Vagina (tissue), 2 donors: Measurements from ENCODE around the gene SPRYD4. TPM values are rescaled to one million over a fixed set of nuclear protein-coding genes. Genes with fewer than 3 reads are reported as not detected.

Source experiments
- DNase-seq, 2 donors: peaks; one replicate each; pipeline ENCODE4 v3.0.0-alpha.2; 2017; ENCODE audit errors: extremely low spot score in 2 of 2
- H3K27ac ChIP-seq: fragments of 200-600 bp; sonication (generic); one replicate; pipeline ENCODE4 v1.5.1; 2019
- H3K27me3 ChIP-seq: fragments of 200-600 bp; sonication (generic); one replicate; pipeline ENCODE4 v1.5.1; 2019
- H3K36me3 ChIP-seq, 2 donors: fragments of 200-600 bp; sonication (generic); one replicate each; pipeline ENCODE4 v1.5.1; 2017 to 2019
- H3K4me1 ChIP-seq: fragments of 200-600 bp; sonication (generic); one replicate; pipeline ENCODE4 v1.5.1; 2019
- H3K4me3 ChIP-seq, 2 donors: fragments of 200-600 bp; sonication (generic); 1 replicate in 1 of 2; 2 replicates in 1 of 2; pipeline ENCODE4 v1.5.1; 2016 to 2019
- H3K9me3 ChIP-seq: fragments of 200-600 bp; sonication (generic); one replicate; pipeline ENCODE4 v1.5.1; 2019
- POLR2A ChIP-seq, 2 donors: fragments of 450-650 bp; IDR thresholded peaks; one replicate each; pipeline ENCODE4 v1.6.1; 2017; ENCODE audit warnings: antibody characterized with exemption in 2 of 2, mild to moderate bottlenecking in 2 of 2, moderate library complexity in 2 of 2
- POLR2AphosphoS5 ChIP-seq, 2 donors: sonication (generic); formaldehyde crosslinking; IDR thresholded peaks; one replicate each; pipeline ENCODE4 v1.9.0; 2017; ENCODE audit warnings: antibody characterized with exemption in 2 of 2, mild to moderate bottlenecking in 2 of 2, low read depth in 1 of 2; ENCODE audit not compliant: insufficient read depth in 1 of 2
- intact Hi-C: fragments of 100-400 bp; cut with DNase I; formaldehyde crosslinking; loops from one replicate; pipeline ENCODE4 v1.15.1; 2023
- total RNA-seq: library from RNA; depleted of rRNA; stranded (reverse); fragments of >200 nt; gene quantifications from one replicate; pipeline ENCODE4 v1.2.3, GENCODE V29; 2016
- TF ChIP-seq, protein P1 (sequence below), 3 experiments: fragments of 450-650 bp in 2 of 3; fragments of 200-600 bp in 1 of 3; sonication (generic) in 1 of 3; IDR thresholded peaks; one replicate each; pipeline ENCODE4 v1.5.1; 2017 to 2019; ENCODE audit warnings: antibody characterized with exemption in 3 of 3, mild to moderate bottlenecking in 2 of 3, moderate library complexity in 2 of 3

SPRYD4 gene
- total RNA-seq, result 1.7 TPM

DNA sequence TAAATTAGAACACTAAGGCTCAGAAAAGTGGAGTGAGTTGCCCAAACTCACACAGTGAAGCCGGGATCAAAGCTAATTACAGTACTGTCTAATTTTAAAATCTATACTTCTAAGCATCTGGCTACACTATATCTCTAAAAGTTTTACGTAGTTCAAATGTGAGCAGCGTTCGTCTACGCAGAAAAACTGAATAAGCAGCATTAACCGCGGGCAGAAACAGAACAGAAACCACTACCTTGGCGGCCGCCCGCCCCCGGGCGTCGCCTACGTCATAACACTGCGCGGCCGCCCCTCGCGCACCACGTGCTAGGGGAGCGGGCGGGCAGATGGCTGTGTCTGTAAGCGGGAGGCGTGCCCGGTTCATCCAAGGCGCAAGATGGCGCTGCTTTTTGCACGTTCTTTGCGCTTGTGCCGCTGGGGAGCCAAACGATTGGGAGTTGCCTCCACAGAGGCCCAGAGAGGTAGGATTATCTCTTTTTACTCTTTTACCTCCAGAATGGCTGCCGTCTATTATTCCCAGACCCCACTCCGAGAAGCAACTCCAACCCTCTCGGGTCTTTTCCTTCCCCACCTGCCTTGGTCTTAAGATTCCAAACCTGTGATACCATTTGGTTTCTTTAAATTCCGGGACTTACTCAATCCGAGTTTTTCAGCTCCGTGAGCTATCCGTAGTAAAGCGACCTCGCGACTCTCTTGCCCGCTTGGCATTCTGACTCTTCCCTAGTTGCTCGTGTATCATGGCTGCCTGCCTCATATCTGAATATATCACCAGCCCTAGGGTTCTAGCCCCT, at the start of gene SPRYD4:
SPRYD4 (plus strand) TSS at position 363 of the 791 bp plus-strand sequence; CDS start at position 377, 14 bp downstream.
- intact Hi-C loops, result no loop called here
- Histone ChIP-seq H3K27me3 (no peaks in the 10 kb centered on the region), H3K4me3 (peak within 1 kb of the TSS; percentile 75 to 83), H3K36me3 (no peaks in the 10 kb centered on the region), H3K4me1 (peaks cover 19% of the 10 kb centered on the region), H3K27ac (peak within 1 kb of the TSS; percentile 89), H3K9me3 (no peaks in the 10 kb centered on the region)
- TF ChIP-seq POLR2AphosphoS5 (IDR thresholded peaks at IDR 0.05; ENCODE audit: insufficient read depth in 1 of 2, low read depth in 1 of 2) (peak; percentile 97 to 99), POLR2A (IDR thresholded peaks at IDR 0.05) (peak in 1 of 2 donors; percentile 78)
- TF ChIP-seq, protein P1, sequence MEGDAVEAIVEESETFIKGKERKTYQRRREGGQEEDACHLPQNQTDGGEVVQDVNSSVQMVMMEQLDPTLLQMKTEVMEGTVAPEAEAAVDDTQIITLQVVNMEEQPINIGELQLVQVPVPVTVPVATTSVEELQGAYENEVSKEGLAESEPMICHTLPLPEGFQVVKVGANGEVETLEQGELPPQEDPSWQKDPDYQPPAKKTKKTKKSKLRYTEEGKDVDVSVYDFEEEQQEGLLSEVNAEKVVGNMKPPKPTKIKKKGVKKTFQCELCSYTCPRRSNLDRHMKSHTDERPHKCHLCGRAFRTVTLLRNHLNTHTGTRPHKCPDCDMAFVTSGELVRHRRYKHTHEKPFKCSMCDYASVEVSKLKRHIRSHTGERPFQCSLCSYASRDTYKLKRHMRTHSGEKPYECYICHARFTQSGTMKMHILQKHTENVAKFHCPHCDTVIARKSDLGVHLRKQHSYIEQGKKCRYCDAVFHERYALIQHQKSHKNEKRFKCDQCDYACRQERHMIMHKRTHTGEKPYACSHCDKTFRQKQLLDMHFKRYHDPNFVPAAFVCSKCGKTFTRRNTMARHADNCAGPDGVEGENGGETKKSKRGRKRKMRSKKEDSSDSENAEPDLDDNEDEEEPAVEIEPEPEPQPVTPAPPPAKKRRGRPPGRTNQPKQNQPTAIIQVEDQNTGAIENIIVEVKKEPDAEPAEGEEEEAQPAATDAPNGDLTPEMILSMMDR (IDR thresholded peaks at IDR 0.05), result peak; percentile 21 to 55 (median 22)
- peak in 1 of 2 donors; percentile 93 for DNase-seq

DNA sequence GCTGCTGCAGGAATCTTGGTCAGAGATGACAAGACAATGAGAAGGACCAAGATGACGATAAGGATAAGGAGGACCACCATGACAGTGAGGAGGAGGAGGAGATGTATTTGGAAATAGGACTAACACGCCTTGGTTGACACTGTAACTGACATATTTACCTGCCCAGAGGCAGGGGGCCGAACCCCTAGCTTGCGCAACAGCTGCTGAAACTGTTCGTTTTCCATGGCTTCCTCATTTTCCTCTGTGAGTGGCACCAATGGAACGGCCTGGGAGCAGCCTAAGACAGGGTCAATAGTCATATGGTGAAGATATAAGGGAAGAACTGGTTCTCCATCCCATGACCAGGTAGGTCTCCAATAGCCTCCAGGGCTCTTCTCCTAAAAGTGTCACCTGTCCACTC, 48.0 kb upstream of the SPRYD4 start:
- no peak overlapping the region for H3K4me3 ChIP-seq
- no peak for TF ChIP-seq POLR2A (IDR thresholded peaks at IDR 0.05)
- TF ChIP-seq POLR2AphosphoS5 (IDR thresholded peaks at IDR 0.05; ENCODE audit: insufficient read depth in 1 of 2, low read depth in 1 of 2), result no peak
- TF ChIP-seq, protein P1 (IDR thresholded peaks at IDR 0.05), result no peak
- intact Hi-C loops, result no loop called here
- H3K4me1 ChIP-seq, result no peaks in the 10 kb centered on the region
- no peak for DNase-seq
- peaks cover 0 to 30% of the 10 kb centered on the region in 2 donors for H3K36me3 ChIP-seq
- H3K27ac ChIP-seq, result no peak overlapping the region
- H3K27me3 ChIP-seq, result no peaks in the 10 kb centered on the region
- no peaks in the 10 kb centered on the region for H3K9me3 ChIP-seq

DNA sequence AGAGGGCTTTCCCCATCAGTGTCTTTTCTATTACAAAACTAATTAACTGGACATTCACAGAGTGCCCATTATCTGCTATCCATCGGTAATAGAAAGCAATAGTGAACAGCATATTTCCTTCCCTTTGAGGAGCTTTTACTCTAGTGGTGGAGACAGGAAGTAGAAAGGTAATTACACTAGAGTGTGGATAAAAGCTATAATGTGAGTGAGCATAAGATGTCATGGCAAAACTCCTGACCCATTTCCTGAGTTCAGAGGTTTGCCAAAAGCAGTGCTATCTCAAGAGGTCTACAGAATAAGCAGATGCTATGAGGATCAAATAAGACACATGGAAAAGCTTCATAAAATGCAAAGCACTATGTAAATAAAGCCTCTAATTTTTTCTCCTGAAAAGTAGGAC, 43.2 kb upstream of the SPRYD4 start:
- Histone ChIP-seq H3K27ac (no peak overlapping the region), H3K9me3 (no peaks in the 10 kb centered on the region), H3K4me1 (no peaks in the 10 kb centered on the region), H3K4me3 (no peak overlapping the region), H3K36me3 (peaks cover 0 to 24% of the 10 kb centered on the region in 2 donors), H3K27me3 (no peaks in the 10 kb centered on the region)
- TF ChIP-seq POLR2A (IDR thresholded peaks at IDR 0.05) (no peak), POLR2AphosphoS5 (IDR thresholded peaks at IDR 0.05; ENCODE audit: insufficient read depth in 1 of 2, low read depth in 1 of 2) (no peak)
- TF ChIP-seq, protein P1 (IDR thresholded peaks at IDR 0.05), result no peak
- intact Hi-C loops, result no loop called here
- no peak for DNase-seq

DNA sequence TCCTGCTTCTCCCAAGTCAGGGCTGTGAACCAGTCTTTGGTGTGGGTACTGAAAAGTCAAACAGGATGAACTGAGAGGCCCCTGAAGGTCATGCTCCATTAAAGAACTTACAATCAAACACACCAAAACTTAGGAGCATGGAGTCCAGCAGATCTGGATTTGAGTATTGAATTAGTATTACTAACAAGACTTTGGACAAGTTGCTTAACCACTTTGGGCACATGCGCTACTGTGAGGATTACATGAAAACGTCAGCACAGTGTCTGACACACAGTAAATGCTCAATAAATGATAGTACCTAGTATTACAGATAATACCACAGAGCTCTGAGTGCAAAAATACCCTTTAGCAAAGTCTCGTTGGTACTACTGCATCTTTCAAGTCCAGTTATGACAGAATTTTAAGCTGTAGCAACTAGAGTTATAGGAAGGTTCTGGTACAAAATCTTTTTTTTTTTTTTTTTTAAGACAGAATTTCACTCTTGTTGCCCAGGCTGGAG, 42.4 kb upstream of the SPRYD4 start:
- Histone ChIP-seq H3K27me3 (no peaks in the 10 kb centered on the region), H3K4me3 (no peak overlapping the region), H3K27ac (no peak overlapping the region), H3K4me1 (no peaks in the 10 kb centered on the region), H3K36me3 (peaks cover 0 to 22% of the 10 kb centered on the region in 2 donors), H3K9me3 (no peaks in the 10 kb centered on the region)
- TF ChIP-seq, protein P1 (IDR thresholded peaks at IDR 0.05), result no peak
- TF ChIP-seq POLR2AphosphoS5 (IDR thresholded peaks at IDR 0.05; ENCODE audit: insufficient read depth in 1 of 2, low read depth in 1 of 2) (no peak), POLR2A (IDR thresholded peaks at IDR 0.05) (no peak)
- no peak for DNase-seq
- intact Hi-C loops, result no loop called here

DNA sequence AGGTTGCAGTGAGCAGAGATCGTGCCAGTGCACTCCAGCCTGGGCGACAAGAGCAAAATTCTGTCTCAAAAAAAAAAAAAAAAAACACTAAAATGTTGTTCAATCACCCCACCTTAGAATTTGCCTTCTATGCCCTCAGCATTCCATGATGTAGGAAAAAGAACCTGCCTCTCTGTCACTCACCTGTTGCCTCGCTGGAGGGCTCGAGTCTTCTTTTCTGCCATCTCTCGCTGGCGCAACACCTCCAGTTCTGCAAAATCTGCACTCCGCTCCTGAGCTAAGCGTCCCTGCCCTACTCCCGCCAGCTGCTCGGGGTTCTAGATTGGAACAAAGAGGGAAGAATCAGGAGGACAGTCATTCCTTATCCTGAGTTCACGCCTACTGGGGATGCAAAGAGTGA, 37.1 kb upstream of the SPRYD4 start:
- H3K36me3 ChIP-seq, result peaks cover 0 to 9% of the 10 kb centered on the region in 2 donors
- no peaks in the 10 kb centered on the region for H3K27me3 ChIP-seq
- no peaks in the 10 kb centered on the region for H3K9me3 ChIP-seq
- no peak for DNase-seq
- TF ChIP-seq POLR2AphosphoS5 (IDR thresholded peaks at IDR 0.05; ENCODE audit: insufficient read depth in 1 of 2, low read depth in 1 of 2) (no peak), POLR2A (IDR thresholded peaks at IDR 0.05) (no peak)
- TF ChIP-seq, protein P1 (IDR thresholded peaks at IDR 0.05), result no peak
- H3K4me3 ChIP-seq, result no peak overlapping the region
- no peak overlapping the region for H3K27ac ChIP-seq
- no peaks in the 10 kb centered on the region for H3K4me1 ChIP-seq
- intact Hi-C loops, result no loop called here
